ENCODE data around the gene ANKRD23. TPM values are rescaled to one million over a fixed set of nuclear protein-coding genes. Genes with fewer than 3 reads are reported as not detected.

ANKRD23 gene
- total and polyA plus RNA-seq, 2 of the 8 experiments (the other 6 are each of a cell fraction or from before 2014, with no cell fraction given), result 3.4 to 3.5 TPM

- no peak for TF ChIP-seq RFX5 (IDR thresholded peaks at IDR 0.05; ENCODE audit: borderline replicate concordance, low read depth, low read length)
Observed at GRCh38 chr2:96881349-96882195, 37.8 kb upstream of the ANKRD23 start (continued).

Measured in H1 (cell line).